KMS-11 (cell line): ENCODE results near the gene BLVRA.

Experiments used
- H2AFZ ChIP-seq: fragments of 200-600 bp; sonication (generic); 2 replicates; pipeline ENCODE4 v1.6.1; 2016; ENCODE audit warnings: antibody characterized with exemption, mixed run types, low read depth
- H3K27ac ChIP-seq: fragments of 200-600 bp; sonication (generic); 2 replicates; pipeline ENCODE4 v1.6.1; 2016; ENCODE audit warnings: mild to moderate bottlenecking, mixed run types
- H3K27me3 ChIP-seq: fragments of 200-600 bp; sonication (generic); 2 replicates; pipeline ENCODE4 v1.6.1; 2017; ENCODE audit warnings: mild to moderate bottlenecking, low read depth, mixed run types, moderate library complexity; ENCODE audit not compliant: insufficient read depth
- H3K36me3 ChIP-seq: fragments of 200-600 bp; sonication (generic); 2 replicates; pipeline ENCODE4 v1.6.1; 2017; ENCODE audit warnings: mild to moderate bottlenecking, mixed run types; ENCODE audit not compliant: insufficient read depth
- H3K4me1 ChIP-seq: fragments of 200-600 bp; sonication (generic); 2 replicates; pipeline ENCODE4 v1.6.1; 2016; ENCODE audit warnings: mild to moderate bottlenecking, low read depth, mixed run types; ENCODE audit not compliant: poor library complexity, severe bottlenecking
- H3K4me2 ChIP-seq: fragments of 200-600 bp; sonication (generic); 2 replicates; pipeline ENCODE4 v1.7.0; 2016; ENCODE audit warnings: mild to moderate bottlenecking, mixed run types
- H3K4me3 ChIP-seq: fragments of 200-600 bp; sonication (generic); IDR thresholded peaks from 2 replicates; pipeline ENCODE4 v1.6.1; 2017; ENCODE audit warnings: low read depth, low read length, mixed read lengths; ENCODE audit not compliant: insufficient read depth
- H3K79me2 ChIP-seq: fragments of 200-600 bp; sonication (generic); 2 replicates; pipeline ENCODE4 v1.6.1; 2016; ENCODE audit warnings: low read depth, mixed run types; ENCODE audit not compliant: insufficient read depth
- H3K9ac ChIP-seq: fragments of 200-600 bp; sonication (generic); 2 replicates; pipeline ENCODE4 v1.6.1; 2016; ENCODE audit warnings: mild to moderate bottlenecking, mixed run types
- H4K20me1 ChIP-seq: fragments of 200-600 bp; sonication (generic); 2 replicates; pipeline ENCODE4 v1.6.1; 2016; ENCODE audit warnings: mild to moderate bottlenecking, mixed run types; ENCODE audit not compliant: insufficient read depth
- TF ChIP-seq, protein P1 (sequence below): fragments of 200-600 bp; sonication (generic); conservative IDR thresholded peaks from 2 replicates; pipeline ENCODE4 v1.6.1; 2017; ENCODE audit warnings: low read depth, mild to moderate bottlenecking, antibody characterized with exemption, low read length, moderate library complexity, mixed read lengths

The BLVRA gene

DNA sequence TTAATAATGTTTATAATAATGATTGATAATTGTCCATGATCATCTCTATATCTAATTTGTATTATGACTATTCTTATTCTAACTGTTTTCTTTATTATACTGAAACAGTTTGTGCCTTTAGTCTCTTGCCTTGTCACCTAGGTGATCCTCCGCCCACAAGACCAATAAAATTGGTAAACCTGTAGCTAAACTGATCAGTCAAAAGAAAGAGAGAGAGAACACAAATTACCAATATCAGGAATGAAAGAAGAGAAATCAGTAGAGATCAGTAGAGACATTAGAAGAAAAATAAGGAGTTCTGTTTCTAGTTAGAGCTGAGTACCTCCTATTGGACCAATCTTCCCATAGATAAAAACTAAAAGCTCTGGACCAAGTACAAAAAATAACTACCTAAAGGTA, 23.1 kb upstream of the BLVRA start:
- H3K36me3 ChIP-seq, result no peaks in the 10 kb centered on the region; the same call in 1 of the 2 replicates
- H3K79me2 ChIP-seq, result no peaks in the 10 kb centered on the region
- TF ChIP-seq, protein P1, sequence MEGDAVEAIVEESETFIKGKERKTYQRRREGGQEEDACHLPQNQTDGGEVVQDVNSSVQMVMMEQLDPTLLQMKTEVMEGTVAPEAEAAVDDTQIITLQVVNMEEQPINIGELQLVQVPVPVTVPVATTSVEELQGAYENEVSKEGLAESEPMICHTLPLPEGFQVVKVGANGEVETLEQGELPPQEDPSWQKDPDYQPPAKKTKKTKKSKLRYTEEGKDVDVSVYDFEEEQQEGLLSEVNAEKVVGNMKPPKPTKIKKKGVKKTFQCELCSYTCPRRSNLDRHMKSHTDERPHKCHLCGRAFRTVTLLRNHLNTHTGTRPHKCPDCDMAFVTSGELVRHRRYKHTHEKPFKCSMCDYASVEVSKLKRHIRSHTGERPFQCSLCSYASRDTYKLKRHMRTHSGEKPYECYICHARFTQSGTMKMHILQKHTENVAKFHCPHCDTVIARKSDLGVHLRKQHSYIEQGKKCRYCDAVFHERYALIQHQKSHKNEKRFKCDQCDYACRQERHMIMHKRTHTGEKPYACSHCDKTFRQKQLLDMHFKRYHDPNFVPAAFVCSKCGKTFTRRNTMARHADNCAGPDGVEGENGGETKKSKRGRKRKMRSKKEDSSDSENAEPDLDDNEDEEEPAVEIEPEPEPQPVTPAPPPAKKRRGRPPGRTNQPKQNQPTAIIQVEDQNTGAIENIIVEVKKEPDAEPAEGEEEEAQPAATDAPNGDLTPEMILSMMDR, result no peak
- no peaks in the 10 kb centered on the region for H3K27me3 ChIP-seq
- H3K9ac ChIP-seq, result no peak overlapping the region
- no peak overlapping the region for H2AFZ ChIP-seq
- H3K4me1 ChIP-seq, result peaks cover 20% of the 10 kb centered on the region
- H4K20me1 ChIP-seq, result no peaks in the 10 kb centered on the region
- no peak overlapping the region for H3K27ac ChIP-seq
- peak overlapping the region; percentile 13; the same call in 1 of the 2 replicates for H3K4me2 ChIP-seq
- H3K4me3 ChIP-seq, result no peak overlapping the region

DNA sequence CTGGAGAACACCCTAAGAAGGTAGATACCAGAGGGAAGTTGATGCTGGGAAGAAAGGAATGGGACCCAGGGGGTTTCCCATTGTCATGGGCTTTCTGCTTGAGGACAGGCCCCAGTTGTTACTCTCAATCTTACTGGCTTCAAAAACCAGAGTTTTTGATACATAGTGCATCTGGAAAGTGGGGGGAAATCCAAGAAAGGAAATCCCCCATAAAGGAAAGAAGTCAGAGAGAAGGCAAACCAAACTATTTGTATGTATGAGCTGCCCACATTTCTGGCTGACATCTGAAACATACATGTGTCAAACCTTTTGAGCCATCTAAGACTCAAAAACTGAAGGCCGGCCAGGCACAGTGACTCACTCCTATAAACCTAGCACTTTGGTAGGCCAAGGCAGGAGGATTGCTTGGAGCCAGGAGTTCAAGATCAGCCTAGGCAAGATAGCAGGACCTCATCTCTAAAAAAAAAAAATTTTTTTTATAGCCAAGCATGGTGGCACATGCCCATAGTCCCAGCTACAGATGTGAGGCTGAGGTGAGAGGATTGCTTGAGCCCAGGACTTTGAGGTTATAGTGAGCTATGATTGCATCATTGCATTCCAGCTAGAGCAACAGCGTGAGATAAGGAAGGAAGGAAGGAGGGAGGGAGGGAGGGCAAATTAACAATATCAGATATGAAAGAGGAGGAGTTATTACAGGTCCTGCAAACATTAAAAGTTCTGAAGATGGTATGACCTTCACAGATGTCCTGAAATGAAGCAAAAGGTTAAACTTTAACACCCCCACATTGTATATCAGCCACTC, 22.5 kb upstream of the BLVRA start:
- no peaks in the 10 kb centered on the region for H3K79me2 ChIP-seq
- peaks cover 16% of the 10 kb centered on the region for H3K4me1 ChIP-seq
- no peak overlapping the region for H2AFZ ChIP-seq
- TF ChIP-seq, protein P1, result no peak
- H3K27me3 ChIP-seq, result no peaks in the 10 kb centered on the region
- no peak overlapping the region for H3K9ac ChIP-seq
- H3K4me3 ChIP-seq, result no peak overlapping the region
- no peaks in the 10 kb centered on the region for H4K20me1 ChIP-seq
- H3K27ac ChIP-seq, result no peak overlapping the region
- H3K4me2 ChIP-seq, result peak overlapping the region; percentile 13; the same call in 1 of the 2 replicates
- no peaks in the 10 kb centered on the region for H3K36me3 ChIP-seq

DNA sequence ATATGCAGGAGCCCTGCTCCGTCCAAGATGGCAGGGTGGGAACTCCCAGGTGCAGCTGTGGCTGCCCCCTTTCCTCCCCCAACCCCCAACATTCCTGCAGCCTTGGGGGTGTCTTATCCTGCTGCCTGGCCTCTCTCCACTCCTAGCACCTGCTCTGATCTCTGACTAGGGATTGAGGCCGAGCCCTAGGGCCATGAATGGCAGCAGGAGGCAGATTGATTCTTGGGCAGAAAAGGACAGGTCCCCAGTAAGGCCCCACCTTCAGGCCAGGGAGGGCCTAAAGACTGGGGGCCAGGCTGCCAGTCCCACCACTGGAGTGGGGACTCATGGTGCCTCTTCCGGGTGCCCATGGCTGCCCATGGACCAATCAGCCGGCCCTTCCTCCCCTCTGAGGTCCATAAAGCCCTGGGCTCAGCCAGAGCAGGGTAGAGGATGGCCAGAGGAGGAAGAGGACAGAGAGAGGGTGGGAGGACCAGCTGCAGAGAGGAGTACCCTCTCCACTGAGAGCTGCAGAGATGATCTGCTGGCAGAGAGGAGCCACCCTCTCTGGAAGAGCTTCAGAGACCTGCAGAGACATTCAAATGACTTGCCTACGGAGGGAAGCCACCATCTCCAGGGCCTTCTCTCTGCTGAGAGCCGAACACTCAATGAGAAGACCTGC, 20.9 kb upstream of the BLVRA start:
- Histone ChIP-seq H3K27ac (no peak overlapping the region), H4K20me1 (no peaks in the 10 kb centered on the region), H3K79me2 (no peaks in the 10 kb centered on the region), H3K4me2 (no peak overlapping the region), H3K9ac (no peak overlapping the region), H3K4me3 (no peak overlapping the region), H2AFZ (no peak overlapping the region), H3K4me1 (peaks cover 16% of the 10 kb centered on the region), H3K36me3 (no peaks in the 10 kb centered on the region), H3K27me3 (no peaks in the 10 kb centered on the region)
- TF ChIP-seq, protein P1, result no peak

DNA sequence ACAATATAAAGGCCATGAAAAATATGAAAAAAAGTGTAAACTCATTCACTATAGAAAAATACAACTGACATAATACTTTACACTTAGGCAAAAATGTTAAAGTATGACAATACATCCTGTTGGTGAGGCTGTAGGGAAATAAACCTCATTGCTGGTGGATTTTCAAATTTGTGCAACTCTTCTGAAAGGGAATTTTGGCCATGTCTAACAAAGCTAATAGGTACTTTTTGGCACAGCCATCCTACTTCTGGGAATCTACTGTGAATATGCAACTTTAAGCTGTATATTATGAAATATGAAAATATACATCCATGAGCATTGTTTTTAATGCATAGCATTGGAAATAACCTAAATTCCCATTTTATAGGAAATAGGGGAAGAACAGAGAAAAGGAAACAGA, 15.8 kb upstream of the BLVRA start:
- peaks cover 16% of the 10 kb centered on the region for H3K4me1 ChIP-seq
- no peak overlapping the region for H3K27ac ChIP-seq
- TF ChIP-seq, protein P1, result no peak
- no peak overlapping the region for H3K9ac ChIP-seq
- no peaks in the 10 kb centered on the region for H3K27me3 ChIP-seq
- H3K4me2 ChIP-seq, result no peak overlapping the region
- H3K79me2 ChIP-seq, result no peaks in the 10 kb centered on the region
- no peak overlapping the region for H3K4me3 ChIP-seq
- no peak overlapping the region for H2AFZ ChIP-seq
- H4K20me1 ChIP-seq, result no peaks in the 10 kb centered on the region
- H3K36me3 ChIP-seq, result no peaks in the 10 kb centered on the region
